ENCODE data around the gene CCNB3.

GRCh38 chrX:50204364-50204899, at the start of gene CCNB3:
- TF ChIP-seq CTCF (conservative IDR thresholded peaks at IDR 0.05; ENCODE audit: low read depth, low read length) (peak; percentile 82), POLR2A (IDR thresholded peaks at IDR 0.05; ENCODE audit: low read depth, low read length) (no peak)
